Osteocyte (in vitro differentiated cells): ENCODE measurements around the gene CASKIN2. TPM values are rescaled to one million over a fixed set of nuclear protein-coding genes. Genes with fewer than 3 reads are reported as not detected.
A peak's percentile ranks its signal among the peaks of the same experiment; 100 is the strongest.

Experiments used
- DNase-seq: peaks from one replicate; pipeline ENCODE4 v3.0.0; 2021; ENCODE audit warnings: mixed read lengths; ENCODE audit not compliant: unreplicated experiment; ENCODE audit errors: extremely low spot score
- H3K27ac Mint-ChIP-seq: one replicate; pipeline ENCODE4 v1.8.0; 2021; ENCODE audit warnings: mild to moderate bottlenecking, mixed read lengths; ENCODE audit not compliant: unreplicated experiment
- H3K27me3 Mint-ChIP-seq: one replicate; pipeline ENCODE4 v1.8.0; 2021; ENCODE audit warnings: mixed read lengths; ENCODE audit not compliant: unreplicated experiment
- H3K36me3 Mint-ChIP-seq: one replicate; pipeline ENCODE4 v1.8.0; 2021; ENCODE audit warnings: mixed read lengths; ENCODE audit not compliant: unreplicated experiment
- H3K4me1 Mint-ChIP-seq: one replicate; pipeline ENCODE4 v1.8.0; 2021; ENCODE audit warnings: mixed read lengths; ENCODE audit not compliant: unreplicated experiment
- H3K4me3 Mint-ChIP-seq: one replicate; pipeline ENCODE4 v1.8.0; 2021; ENCODE audit warnings: mild to moderate bottlenecking, moderate library complexity, mixed read lengths; ENCODE audit not compliant: unreplicated experiment
- H3K9me3 Mint-ChIP-seq: one replicate; pipeline ENCODE4 v1.8.0; 2021; ENCODE audit warnings: mixed read lengths; ENCODE audit not compliant: unreplicated experiment
- long read RNA-seq: library from polyadenylated mRNA; unstranded; transcript quantifications from one replicate; pipeline ENCODE4 v2.0.0, GENCODE V29; 2021
- total RNA-seq: library from RNA; stranded (reverse); gene quantifications from 2 replicates; pipeline ENCODE4 v1.2.1, GENCODE V29; 2021
- TF ChIP-seq, protein P1 (sequence below): fragments of 200-600 bp; sonication (generic); IDR thresholded peaks from 2 replicates; pipeline ENCODE4 v1.5.0; 2021; ENCODE audit warnings: antibody characterized with exemption, mild to moderate bottlenecking, moderate library complexity

The CASKIN2 gene, protein sequence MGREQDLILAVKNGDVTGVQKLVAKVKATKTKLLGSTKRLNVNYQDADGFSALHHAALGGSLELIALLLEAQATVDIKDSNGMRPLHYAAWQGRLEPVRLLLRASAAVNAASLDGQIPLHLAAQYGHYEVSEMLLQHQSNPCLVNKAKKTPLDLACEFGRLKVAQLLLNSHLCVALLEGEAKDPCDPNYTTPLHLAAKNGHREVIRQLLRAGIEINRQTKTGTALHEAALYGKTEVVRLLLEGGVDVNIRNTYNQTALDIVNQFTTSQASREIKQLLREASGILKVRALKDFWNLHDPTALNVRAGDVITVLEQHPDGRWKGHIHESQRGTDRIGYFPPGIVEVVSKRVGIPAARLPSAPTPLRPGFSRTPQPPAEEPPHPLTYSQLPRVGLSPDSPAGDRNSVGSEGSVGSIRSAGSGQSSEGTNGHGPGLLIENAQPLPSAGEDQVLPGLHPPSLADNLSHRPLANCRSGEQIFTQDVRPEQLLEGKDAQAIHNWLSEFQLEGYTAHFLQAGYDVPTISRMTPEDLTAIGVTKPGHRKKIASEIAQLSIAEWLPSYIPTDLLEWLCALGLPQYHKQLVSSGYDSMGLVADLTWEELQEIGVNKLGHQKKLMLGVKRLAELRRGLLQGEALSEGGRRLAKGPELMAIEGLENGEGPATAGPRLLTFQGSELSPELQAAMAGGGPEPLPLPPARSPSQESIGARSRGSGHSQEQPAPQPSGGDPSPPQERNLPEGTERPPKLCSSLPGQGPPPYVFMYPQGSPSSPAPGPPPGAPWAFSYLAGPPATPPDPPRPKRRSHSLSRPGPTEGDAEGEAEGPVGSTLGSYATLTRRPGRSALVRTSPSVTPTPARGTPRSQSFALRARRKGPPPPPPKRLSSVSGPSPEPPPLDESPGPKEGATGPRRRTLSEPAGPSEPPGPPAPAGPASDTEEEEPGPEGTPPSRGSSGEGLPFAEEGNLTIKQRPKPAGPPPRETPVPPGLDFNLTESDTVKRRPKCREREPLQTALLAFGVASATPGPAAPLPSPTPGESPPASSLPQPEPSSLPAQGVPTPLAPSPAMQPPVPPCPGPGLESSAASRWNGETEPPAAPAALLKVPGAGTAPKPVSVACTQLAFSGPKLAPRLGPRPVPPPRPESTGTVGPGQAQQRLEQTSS (N-terminal part only)
- total RNA-seq, result 28.1 and 32.6 TPM in 2 replicates
- long read RNA-seq, partial matches to known transcripts, result 0 of 2 reads
- long read RNA-seq, other reads (novel, unspliced or antisense), result 2 of 2 reads

DNA sequence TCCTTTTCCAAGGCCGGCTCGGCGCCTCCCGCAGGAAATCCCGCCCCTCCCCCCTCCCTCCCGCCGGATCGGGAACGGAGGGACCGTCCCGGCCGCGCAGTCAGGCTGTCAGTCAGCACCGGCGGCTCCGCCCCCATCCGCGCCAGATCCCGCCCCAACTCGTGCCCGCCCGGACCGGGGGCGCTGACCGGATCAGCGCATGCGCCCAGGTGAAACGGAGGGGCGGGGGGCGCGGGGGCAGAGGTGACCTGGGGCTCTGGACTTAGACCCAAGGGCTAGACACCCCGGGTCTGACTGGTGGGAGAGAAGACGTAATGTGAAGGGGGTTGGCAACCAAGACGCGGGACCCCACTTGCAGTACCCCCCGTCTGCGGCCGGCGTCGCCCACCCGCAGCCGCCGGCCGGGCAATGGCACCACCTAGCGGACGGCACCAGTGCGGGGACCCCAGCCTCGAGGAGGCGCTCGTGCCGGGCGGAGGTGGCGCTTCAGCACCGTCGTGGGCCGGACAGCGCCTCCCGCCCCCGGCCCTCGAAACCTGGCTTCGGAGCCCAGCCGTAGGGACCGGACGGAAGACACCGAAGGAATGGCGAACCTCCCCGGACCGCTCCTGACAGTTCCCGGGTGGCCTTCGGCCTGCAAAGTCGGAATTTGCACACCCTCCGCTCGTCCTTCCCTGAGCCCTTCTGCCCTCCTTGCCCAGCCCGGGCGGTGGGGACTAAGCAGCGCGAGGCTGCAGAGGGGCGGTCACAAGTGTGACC, at the start of gene CASKIN2:
Gene CASKIN2, minus strand, starts transcription at position 42 of the 759 bp plus-strand sequence. CDS start 1,733 bp downstream, outside the sequence.
- peak within 1 kb of the TSS; percentile 81 for H3K4me3 Mint-ChIP-seq
- H3K9me3 Mint-ChIP-seq, result no peaks in the 10 kb centered on the region
- H3K27me3 Mint-ChIP-seq, result no peaks in the 10 kb centered on the region
- DNase-seq, result peak; percentile 99
- peaks cover 9% of the 10 kb centered on the region for H3K36me3 Mint-ChIP-seq
- H3K4me1 Mint-ChIP-seq, result peaks cover 37% of the 10 kb centered on the region
- TF ChIP-seq, protein P1, sequence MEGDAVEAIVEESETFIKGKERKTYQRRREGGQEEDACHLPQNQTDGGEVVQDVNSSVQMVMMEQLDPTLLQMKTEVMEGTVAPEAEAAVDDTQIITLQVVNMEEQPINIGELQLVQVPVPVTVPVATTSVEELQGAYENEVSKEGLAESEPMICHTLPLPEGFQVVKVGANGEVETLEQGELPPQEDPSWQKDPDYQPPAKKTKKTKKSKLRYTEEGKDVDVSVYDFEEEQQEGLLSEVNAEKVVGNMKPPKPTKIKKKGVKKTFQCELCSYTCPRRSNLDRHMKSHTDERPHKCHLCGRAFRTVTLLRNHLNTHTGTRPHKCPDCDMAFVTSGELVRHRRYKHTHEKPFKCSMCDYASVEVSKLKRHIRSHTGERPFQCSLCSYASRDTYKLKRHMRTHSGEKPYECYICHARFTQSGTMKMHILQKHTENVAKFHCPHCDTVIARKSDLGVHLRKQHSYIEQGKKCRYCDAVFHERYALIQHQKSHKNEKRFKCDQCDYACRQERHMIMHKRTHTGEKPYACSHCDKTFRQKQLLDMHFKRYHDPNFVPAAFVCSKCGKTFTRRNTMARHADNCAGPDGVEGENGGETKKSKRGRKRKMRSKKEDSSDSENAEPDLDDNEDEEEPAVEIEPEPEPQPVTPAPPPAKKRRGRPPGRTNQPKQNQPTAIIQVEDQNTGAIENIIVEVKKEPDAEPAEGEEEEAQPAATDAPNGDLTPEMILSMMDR, result peak; percentile 99
- H3K27ac Mint-ChIP-seq, result peak within 1 kb of the TSS; percentile 41

DNA sequence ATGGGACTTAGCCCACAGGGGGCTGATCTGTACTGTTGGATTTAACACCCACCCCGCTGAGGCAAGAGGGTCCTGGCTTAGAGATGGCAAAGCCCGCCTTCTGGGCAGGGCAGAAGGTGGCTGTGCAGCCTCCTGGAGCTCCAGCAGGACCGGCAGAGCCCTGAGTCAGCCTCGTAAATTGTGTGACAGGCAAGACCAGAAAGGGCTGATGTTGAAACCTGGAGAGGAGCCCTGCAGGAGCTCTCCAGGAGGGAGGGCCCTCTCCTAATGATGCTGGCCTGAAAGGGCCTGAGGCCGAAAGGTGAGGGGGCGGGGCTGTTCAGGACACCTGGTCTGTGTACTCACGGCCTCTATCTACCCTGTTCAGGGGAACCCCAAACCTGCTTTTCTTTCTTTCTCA, 49.7 kb upstream of the CASKIN2 start:
- Mint-ChIP-seq H3K27ac (no peak overlapping the region), H3K9me3 (no peaks in the 10 kb centered on the region), H3K4me3 (no peak overlapping the region), H3K36me3 (no peaks in the 10 kb centered on the region), H3K27me3 (peaks cover 3% of the 10 kb centered on the region), H3K4me1 (peaks cover 4% of the 10 kb centered on the region)
- no peak for DNase-seq
- TF ChIP-seq, protein P1, result no peak

DNA sequence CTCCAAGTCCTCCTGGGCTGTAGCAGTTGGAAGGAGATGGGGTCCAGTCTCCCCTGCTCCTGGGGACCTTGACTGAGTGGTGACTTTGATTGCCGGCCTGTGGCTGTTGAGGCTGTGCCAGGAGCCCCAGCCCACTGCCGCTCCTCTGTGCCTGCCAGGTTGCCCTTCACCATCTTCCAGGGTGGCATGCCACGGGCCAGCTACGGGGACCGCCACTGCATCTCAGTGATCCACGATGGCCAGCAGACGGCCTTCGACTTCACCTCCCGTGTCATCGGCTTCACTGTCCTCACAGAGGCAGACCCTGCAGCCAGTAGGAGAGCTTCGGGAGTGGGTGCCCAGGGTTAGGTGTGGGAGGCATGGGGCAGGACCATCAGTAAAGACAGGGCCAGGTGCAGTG, 48.9 kb upstream of the CASKIN2 start:
- H3K27me3 Mint-ChIP-seq, result peaks cover 3% of the 10 kb centered on the region
- no peaks in the 10 kb centered on the region for H3K36me3 Mint-ChIP-seq
- H3K9me3 Mint-ChIP-seq, result no peaks in the 10 kb centered on the region
- TF ChIP-seq, protein P1, result no peak
- peaks cover 4% of the 10 kb centered on the region for H3K4me1 Mint-ChIP-seq
- no peak overlapping the region for H3K27ac Mint-ChIP-seq
- no peak overlapping the region for H3K4me3 Mint-ChIP-seq
- DNase-seq, result no peak

DNA sequence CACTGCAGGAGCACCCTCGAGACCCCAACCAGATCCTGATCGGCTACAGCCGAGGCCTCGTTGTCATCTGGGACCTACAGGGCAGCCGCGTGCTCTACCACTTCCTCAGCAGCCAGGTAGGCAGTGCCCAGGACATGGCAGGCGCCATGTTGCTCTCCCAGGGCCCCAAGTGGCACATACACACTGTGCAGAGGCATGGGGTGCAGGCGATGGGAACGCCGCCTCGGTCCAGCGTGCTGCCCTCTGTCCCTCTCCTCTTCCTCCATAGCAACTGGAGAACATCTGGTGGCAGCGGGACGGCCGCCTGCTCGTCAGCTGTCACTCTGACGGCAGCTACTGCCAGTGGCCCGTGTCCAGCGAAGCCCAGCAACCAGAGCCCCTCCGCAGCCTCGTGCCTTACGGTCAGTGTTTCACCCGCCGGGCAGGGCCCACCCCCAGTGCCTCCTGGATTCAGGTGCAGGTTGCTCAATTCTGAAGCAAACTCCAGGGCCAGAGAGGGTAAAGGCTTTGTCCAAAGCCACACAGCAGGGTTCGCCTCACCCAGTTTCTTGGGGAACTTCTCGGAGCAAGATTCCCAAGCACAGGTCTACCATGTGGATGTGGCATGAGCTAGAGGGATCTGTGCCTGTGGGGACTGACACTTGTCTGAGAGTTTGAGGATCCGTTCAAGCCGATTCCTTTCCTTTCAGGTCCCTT, 47.9 kb upstream of the CASKIN2 start:
- no peak for DNase-seq
- no peak overlapping the region for H3K4me3 Mint-ChIP-seq
- H3K36me3 Mint-ChIP-seq, result no peaks in the 10 kb centered on the region
- peaks cover 4% of the 10 kb centered on the region for H3K4me1 Mint-ChIP-seq
- no peak overlapping the region for H3K27ac Mint-ChIP-seq
- TF ChIP-seq, protein P1, result no peak
- H3K9me3 Mint-ChIP-seq, result no peaks in the 10 kb centered on the region
- H3K27me3 Mint-ChIP-seq, result peaks cover 3% of the 10 kb centered on the region
